Measurements from ENCODE around the gene ABCB8.

Gene ABCB8

DNA sequence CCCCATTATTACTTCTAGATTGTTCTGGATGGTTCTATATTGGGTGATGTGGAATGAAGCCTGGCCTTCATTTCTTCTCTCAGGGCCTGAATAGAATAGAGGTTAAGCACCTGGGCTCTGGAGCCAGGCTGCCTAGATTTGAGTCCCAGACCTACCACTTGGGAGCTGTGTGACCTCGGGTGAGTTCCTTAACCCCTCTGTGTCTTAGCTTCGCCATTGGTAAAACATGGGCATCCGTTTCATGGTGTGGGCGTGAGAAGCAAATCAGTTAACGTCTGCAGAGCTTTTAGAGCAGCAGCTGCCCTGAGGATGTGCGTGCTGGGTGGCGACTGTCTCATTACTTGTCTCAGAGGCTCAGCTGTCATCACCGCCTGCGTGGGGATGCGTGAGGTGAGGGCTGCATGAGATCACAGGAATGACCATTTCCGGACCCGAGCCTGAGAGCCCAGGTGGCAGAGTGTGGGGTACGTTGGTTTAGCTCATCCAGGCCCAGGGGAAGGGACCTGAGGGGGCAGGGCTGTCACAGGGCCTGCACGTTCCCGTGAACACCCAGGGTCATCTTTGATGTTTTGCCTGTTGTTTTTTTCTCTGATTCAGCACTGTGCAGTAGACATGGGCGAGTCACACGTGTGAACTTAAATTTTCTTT, 67.7 kb downstream of the ABCB8 start:
- TF ChIP-seq, protein P1, sequence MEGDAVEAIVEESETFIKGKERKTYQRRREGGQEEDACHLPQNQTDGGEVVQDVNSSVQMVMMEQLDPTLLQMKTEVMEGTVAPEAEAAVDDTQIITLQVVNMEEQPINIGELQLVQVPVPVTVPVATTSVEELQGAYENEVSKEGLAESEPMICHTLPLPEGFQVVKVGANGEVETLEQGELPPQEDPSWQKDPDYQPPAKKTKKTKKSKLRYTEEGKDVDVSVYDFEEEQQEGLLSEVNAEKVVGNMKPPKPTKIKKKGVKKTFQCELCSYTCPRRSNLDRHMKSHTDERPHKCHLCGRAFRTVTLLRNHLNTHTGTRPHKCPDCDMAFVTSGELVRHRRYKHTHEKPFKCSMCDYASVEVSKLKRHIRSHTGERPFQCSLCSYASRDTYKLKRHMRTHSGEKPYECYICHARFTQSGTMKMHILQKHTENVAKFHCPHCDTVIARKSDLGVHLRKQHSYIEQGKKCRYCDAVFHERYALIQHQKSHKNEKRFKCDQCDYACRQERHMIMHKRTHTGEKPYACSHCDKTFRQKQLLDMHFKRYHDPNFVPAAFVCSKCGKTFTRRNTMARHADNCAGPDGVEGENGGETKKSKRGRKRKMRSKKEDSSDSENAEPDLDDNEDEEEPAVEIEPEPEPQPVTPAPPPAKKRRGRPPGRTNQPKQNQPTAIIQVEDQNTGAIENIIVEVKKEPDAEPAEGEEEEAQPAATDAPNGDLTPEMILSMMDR (IDR thresholded peaks at IDR 0.05; ENCODE audit: extremely low read depth, missing control alignments): no peak
- no peak for DNase-seq (ENCODE audit: low spot score)

Measured in GM20000 (cell line).